Upper lobe of left lung (tissue), 4 donors: ENCODE data around the gene P4HTM.

ENCODE experiments used
- EP300 ChIP-seq, 4 donors: sonication (generic); formaldehyde crosslinking; IDR thresholded peaks; one replicate each; pipeline ENCODE4 v1.5.1; 2017; ENCODE audit warnings: antibody characterized with exemption in 4 of 4, control low read depth in 2 of 4
- POLR2AphosphoS5 ChIP-seq, 2 donors: sonication (generic); formaldehyde crosslinking; IDR thresholded peaks; one replicate each; pipeline ENCODE4 v1.5.1; 2017; ENCODE audit warnings: antibody characterized with exemption in 2 of 2
- TF ChIP-seq, protein P1 (sequence below), 6 experiments: fragments of 450-650 bp in 4 of 6; fragments of 200-600 bp in 2 of 6; sonication (generic) in 2 of 6; IDR thresholded peaks; one replicate each; pipeline ENCODE4 v1.5.1; 2016 to 2019; ENCODE audit warnings: antibody characterized with exemption in 6 of 6

DNA sequence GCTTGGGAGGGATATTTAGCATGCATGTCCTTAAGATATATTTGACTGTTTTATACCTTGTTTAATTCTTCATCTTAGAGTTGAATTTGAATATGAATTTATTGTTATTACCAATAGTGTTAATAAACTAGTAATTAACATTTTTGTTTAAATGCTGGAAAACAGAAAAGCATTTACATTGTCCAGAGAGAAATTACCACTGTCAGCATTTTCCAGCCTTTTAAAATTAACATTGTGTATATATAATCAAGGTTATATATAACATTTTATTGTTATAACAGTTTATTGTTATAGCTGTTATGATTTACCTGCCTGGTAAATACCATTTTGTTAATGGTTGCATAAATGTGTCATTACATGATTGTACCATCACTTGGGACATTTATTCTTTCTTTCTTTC is 8.0 kb upstream of the P4HTM start:
- TF ChIP-seq, protein P1, sequence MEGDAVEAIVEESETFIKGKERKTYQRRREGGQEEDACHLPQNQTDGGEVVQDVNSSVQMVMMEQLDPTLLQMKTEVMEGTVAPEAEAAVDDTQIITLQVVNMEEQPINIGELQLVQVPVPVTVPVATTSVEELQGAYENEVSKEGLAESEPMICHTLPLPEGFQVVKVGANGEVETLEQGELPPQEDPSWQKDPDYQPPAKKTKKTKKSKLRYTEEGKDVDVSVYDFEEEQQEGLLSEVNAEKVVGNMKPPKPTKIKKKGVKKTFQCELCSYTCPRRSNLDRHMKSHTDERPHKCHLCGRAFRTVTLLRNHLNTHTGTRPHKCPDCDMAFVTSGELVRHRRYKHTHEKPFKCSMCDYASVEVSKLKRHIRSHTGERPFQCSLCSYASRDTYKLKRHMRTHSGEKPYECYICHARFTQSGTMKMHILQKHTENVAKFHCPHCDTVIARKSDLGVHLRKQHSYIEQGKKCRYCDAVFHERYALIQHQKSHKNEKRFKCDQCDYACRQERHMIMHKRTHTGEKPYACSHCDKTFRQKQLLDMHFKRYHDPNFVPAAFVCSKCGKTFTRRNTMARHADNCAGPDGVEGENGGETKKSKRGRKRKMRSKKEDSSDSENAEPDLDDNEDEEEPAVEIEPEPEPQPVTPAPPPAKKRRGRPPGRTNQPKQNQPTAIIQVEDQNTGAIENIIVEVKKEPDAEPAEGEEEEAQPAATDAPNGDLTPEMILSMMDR (IDR thresholded peaks at IDR 0.05), result no peak
- no peak for TF ChIP-seq POLR2AphosphoS5 (IDR thresholded peaks at IDR 0.05)
- no peak for TF ChIP-seq EP300 (IDR thresholded peaks at IDR 0.05)
